GM12892 (cell line): ENCODE measurements around the gene DNAJC7.

ENCODE experiments used
- POLR2AphosphoS5 ChIP-seq: IDR thresholded peaks from 2 replicates; pipeline ENCODE4 v1.6.1; 2011; ENCODE audit warnings: low read depth, low read length, control low read depth
- TAF1 ChIP-seq: IDR thresholded peaks from 2 replicates; pipeline ENCODE4 v1.6.1; 2011; ENCODE audit warnings: low read depth, mild to moderate bottlenecking, control low read depth, low read length, borderline replicate concordance

DNA sequence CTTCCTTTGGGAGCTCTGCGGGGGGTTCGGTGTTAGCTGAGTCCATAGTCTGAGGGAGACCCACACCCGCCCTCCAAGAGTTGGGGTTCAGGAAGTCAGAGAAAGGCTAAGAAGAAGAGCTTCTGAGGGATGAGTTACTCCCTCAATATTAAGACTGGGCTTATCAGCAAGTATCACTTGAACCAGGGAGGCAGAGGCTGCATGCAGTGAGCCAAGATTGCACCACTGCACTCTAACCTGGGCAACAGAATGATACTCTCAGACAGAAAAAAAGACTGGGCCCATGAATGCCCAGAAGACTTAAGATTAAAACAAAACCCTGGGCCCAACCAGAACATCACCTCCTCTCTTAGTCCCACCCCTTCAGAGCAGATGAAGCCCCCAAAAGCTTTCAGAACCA is 8.7 kb upstream of the DNAJC7 start:
- TF ChIP-seq POLR2AphosphoS5 = no peak
- TF ChIP-seq TAF1 = no peak
